Breast epithelium (tissue), 4 donors: Measurements from ENCODE around the gene C16orf96. TPM values are rescaled to one million over a fixed set of nuclear protein-coding genes. Genes with fewer than 3 reads are reported as not detected.
A peak's percentile ranks its signal among the peaks of the same experiment; 100 is the strongest.

Source experiments
- DNase-seq, 2 donors: peaks; one replicate each; pipeline ENCODE4 v3.0.0-alpha.2; 2019; ENCODE audit warnings: low spot score in 2 of 2
- H3K27ac ChIP-seq, 2 donors: fragments of 200-600 bp; sonication (generic) in 1 of 2; one replicate each; pipeline ENCODE4 v1.5.1; 2016 to 2019; ENCODE audit warnings: mild to moderate bottlenecking in 1 of 2
- H3K27me3 ChIP-seq, 2 donors: fragments of 200-600 bp; sonication (generic) in 1 of 2; one replicate each; pipeline versions ENCODE4 v1.5.1 to v1.6.0; 2017 to 2019; ENCODE audit warnings: control low read depth in 1 of 2, mild to moderate bottlenecking in 1 of 2
- H3K36me3 ChIP-seq: fragments of 200-600 bp; one replicate; pipeline ENCODE4 v1.5.1; 2019
- H3K4me1 ChIP-seq, 2 donors: fragments of 200-600 bp; sonication (generic); one replicate each; pipeline ENCODE4 v1.5.1; 2016 to 2019; ENCODE audit warnings: control low read depth in 1 of 2
- H3K4me3 ChIP-seq, 3 donors: fragments of 200-600 bp; sonication (generic); 1 replicate in 2 of 3; 2 replicates in 1 of 3; pipeline ENCODE4 v1.5.1; 2016 to 2019; ENCODE audit warnings: mild to moderate bottlenecking in 3 of 3, moderate library complexity in 2 of 3
- H3K9me3 ChIP-seq, 2 donors: fragments of 200-600 bp; sonication (generic) in 1 of 2; one replicate each; pipeline ENCODE4 v1.5.1; 2016 to 2019; ENCODE audit warnings: control low read depth in 1 of 2
- POLR2A ChIP-seq: fragments of 450-650 bp; IDR thresholded peaks from one replicate; pipeline ENCODE4 v1.6.1; 2016; ENCODE audit warnings: antibody characterized with exemption, mild to moderate bottlenecking, moderate library complexity
- POLR2AphosphoS5 ChIP-seq, 3 donors: sonication (generic); formaldehyde crosslinking; IDR thresholded peaks; one replicate each; pipeline ENCODE4 v1.6.1; 2017; ENCODE audit warnings: antibody characterized with exemption in 3 of 3
- intact Hi-C: fragments of 100-400 bp; cut with DNase I; formaldehyde crosslinking; loops from one replicate; pipeline ENCODE4 v1.15.1; 2023; ENCODE audit warnings: low total_unique reads
- total RNA-seq, 3 donors: library from RNA; depleted of rRNA; stranded (reverse); fragments of >200 nt; gene quantifications; one replicate each; pipeline ENCODE4 v1.1.0, GENCODE V29; 2016
- TF ChIP-seq, protein P1 (sequence below), 3 donors: fragments of 450-650 bp; IDR thresholded peaks; one replicate each; pipeline ENCODE4 v1.5.1; 2016 to 2017; ENCODE audit warnings: antibody characterized with exemption in 3 of 3, mild to moderate bottlenecking in 3 of 3, moderate library complexity in 3 of 3

Gene C16orf96
- total RNA-seq, 3 donors from 2014 or later, result not detected

- intact Hi-C loops, result no loop called here
- Histone ChIP-seq H3K27me3 (no peaks in the 10 kb centered on the region), H3K9me3 (no peaks in the 10 kb centered on the region), H3K27ac (no peak overlapping the region), H3K4me1 (no peaks in the 10 kb centered on the region), H3K36me3 (no peaks in the 10 kb centered on the region), H3K4me3 (no peak overlapping the region)
- TF ChIP-seq POLR2A (no peak), POLR2AphosphoS5 (IDR thresholded peaks at IDR 0.05) (no peak)
- TF ChIP-seq, protein P1, sequence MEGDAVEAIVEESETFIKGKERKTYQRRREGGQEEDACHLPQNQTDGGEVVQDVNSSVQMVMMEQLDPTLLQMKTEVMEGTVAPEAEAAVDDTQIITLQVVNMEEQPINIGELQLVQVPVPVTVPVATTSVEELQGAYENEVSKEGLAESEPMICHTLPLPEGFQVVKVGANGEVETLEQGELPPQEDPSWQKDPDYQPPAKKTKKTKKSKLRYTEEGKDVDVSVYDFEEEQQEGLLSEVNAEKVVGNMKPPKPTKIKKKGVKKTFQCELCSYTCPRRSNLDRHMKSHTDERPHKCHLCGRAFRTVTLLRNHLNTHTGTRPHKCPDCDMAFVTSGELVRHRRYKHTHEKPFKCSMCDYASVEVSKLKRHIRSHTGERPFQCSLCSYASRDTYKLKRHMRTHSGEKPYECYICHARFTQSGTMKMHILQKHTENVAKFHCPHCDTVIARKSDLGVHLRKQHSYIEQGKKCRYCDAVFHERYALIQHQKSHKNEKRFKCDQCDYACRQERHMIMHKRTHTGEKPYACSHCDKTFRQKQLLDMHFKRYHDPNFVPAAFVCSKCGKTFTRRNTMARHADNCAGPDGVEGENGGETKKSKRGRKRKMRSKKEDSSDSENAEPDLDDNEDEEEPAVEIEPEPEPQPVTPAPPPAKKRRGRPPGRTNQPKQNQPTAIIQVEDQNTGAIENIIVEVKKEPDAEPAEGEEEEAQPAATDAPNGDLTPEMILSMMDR (IDR thresholded peaks at IDR 0.05), result no peak
- no peak for DNase-seq
Measured at GRCh38 chr16:4532238-4532637, 23.9 kb upstream of the C16orf96 start.

DNA sequence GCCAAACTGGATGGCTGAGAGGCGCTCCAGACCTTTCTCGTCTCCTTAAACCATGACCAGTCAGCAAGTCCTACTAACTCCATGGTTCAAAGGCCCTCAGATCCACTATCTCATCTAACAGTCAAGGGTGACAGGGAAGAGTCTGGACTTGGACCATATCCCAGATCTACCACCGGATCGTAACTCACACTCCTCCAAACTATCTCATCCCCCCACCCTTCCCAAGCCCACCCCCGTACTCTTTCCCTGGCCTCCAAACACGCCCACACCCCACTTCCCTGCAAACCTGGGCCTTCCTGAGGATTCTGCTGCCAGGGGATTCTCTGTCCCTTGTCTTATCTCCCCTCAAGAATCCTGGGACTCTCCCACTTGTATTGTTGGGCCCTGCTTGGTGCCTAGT lies 22.6 kb upstream of the C16orf96 start:
- no peaks in the 10 kb centered on the region for H3K27me3 ChIP-seq
- H3K4me3 ChIP-seq, result no peak overlapping the region
- no peaks in the 10 kb centered on the region for H3K36me3 ChIP-seq
- intact Hi-C loops, result no loop called here
- H3K4me1 ChIP-seq, result no peaks in the 10 kb centered on the region
- H3K27ac ChIP-seq, result peak overlapping the region; percentile 20 to 21
- DNase-seq, result no peak
- H3K9me3 ChIP-seq, result no peaks in the 10 kb centered on the region
- TF ChIP-seq POLR2A (no peak), POLR2AphosphoS5 (IDR thresholded peaks at IDR 0.05) (no peak)
- TF ChIP-seq, protein P1 (IDR thresholded peaks at IDR 0.05), result no peak

DNA sequence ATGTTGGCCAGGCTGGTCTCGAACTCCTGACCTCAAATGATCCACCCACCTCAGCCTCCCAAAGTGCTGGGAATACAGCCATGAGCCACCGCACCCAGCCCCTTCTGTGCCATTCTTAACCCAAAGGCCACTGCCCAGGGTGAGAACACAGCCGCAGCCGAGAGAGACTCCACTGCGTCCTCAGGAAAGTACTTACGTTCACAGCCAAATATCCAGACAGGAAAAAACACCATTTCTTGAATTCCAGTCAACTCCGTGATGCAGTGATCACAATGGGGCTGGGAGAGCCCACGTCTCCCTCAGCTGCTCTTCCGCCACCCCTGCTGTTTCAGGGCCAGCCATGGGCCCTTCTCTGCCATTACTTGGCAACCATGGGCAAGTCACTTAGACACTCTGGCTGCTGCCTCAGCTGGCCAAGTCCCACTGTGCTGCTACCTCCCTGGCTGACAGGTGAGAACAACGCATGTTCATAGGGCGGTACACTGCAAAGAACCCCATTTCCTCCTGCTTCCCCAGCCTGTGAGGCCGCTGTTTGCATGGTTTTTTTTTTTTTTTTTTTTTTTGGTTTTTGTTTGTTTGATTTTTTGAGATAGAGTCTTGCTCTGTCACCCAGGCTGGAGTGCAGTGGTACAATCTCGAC lies 21.9 kb upstream of the C16orf96 start:
- no peak for DNase-seq
- no peaks in the 10 kb centered on the region for H3K36me3 ChIP-seq
- intact Hi-C loops, result no loop called here

GRCh38 chr16:4535627-4536108 lies 20.5 kb upstream of the C16orf96 start:
- intact Hi-C loops, result no loop called here
- H3K4me1 ChIP-seq, result no peaks in the 10 kb centered on the region
- no peak overlapping the region for H3K27ac ChIP-seq
- H3K27me3 ChIP-seq, result no peaks in the 10 kb centered on the region
- DNase-seq, result no peak
- no peak for TF ChIP-seq POLR2AphosphoS5 (IDR thresholded peaks at IDR 0.05)
- TF ChIP-seq, protein P1 (IDR thresholded peaks at IDR 0.05), result no peak
- TF ChIP-seq POLR2A, result no peak
- H3K36me3 ChIP-seq, result no peaks in the 10 kb centered on the region
- peaks cover 0 to 5% of the 10 kb centered on the region in 2 donors for H3K9me3 ChIP-seq
- no peak overlapping the region for H3K4me3 ChIP-seq

More for the DNA sequence above, 21.9 kb upstream of the C16orf96 start:
- no peaks in the 10 kb centered on the region for H3K4me1 ChIP-seq
- TF ChIP-seq POLR2A (no peak), POLR2AphosphoS5 (IDR thresholded peaks at IDR 0.05) (no peak)
- TF ChIP-seq, protein P1 (IDR thresholded peaks at IDR 0.05), result no peak
- H3K4me3 ChIP-seq, result no peak overlapping the region
- no peaks in the 10 kb centered on the region for H3K27me3 ChIP-seq
- H3K9me3 ChIP-seq, result no peaks in the 10 kb centered on the region
- peak overlapping the region in 1 of 2 donors; percentile 20 for H3K27ac ChIP-seq

- peak overlapping the region in 1 of 2 donors; percentile 91 for H3K27ac ChIP-seq
- no peaks in the 10 kb centered on the region for H3K27me3 ChIP-seq
- no peak overlapping the region for H3K4me3 ChIP-seq
- peaks cover 0 to 5% of the 10 kb centered on the region in 2 donors for H3K9me3 ChIP-seq
- H3K36me3 ChIP-seq, result no peaks in the 10 kb centered on the region
- no peak for TF ChIP-seq POLR2A
- no peak for TF ChIP-seq POLR2AphosphoS5 (IDR thresholded peaks at IDR 0.05)
- H3K4me1 ChIP-seq, result no peaks in the 10 kb centered on the region
- intact Hi-C loops, result no loop called here
- DNase-seq, result no peak
Measured at GRCh38 chr16:4536391-4537106, 19.6 kb upstream of the C16orf96 start.
